HEK293 (cell line): Measurements from ENCODE around the gene SLC25A13.

ENCODE experiments used
- CTCF ChIA-PET: fragments of 350-600 bp; formaldehyde crosslinking; extraction: SDS; loops from one replicate; lab custom pipeline; 2021; ENCODE audit warnings: antibody characterized with exemption; lab: Yijun Ruan, JAX
- POLR2A ChIA-PET: fragments of 300-600 bp; formaldehyde crosslinking; extraction: SDS; loops from one replicate; lab custom pipeline; 2020; ENCODE audit warnings: antibody characterized with exemption, inconsistent platforms; lab: Yijun Ruan, JAX
- H3K27ac ChIP-seq: fragments of 200-500 bp; sonication (Bioruptor generic); 2 replicates; pipeline ENCODE4 v1.5.1; 2014; ENCODE audit warnings: low read depth, low read length, control low read depth, inconsistent platforms; ENCODE audit errors: extremely low read depth
- H3K36me3 ChIP-seq, 2 experiments: fragments of 200-500 bp in 1 of 2; sonication (Bioruptor generic) in 1 of 2; 1 replicate in 1 of 2; 2 replicates in 1 of 2; pipeline ENCODE4 v1.5.1; 2014 to 2017; ENCODE audit warnings: inconsistent platforms in 2 of 2, low read length in 2 of 2; ENCODE audit not compliant: control insufficient read depth in 2 of 2, insufficient read depth in 1 of 2
- H3K4me1 ChIP-seq: fragments of 200-500 bp; sonication (Bioruptor generic); 2 replicates; pipeline ENCODE4 v1.5.1; 2014; ENCODE audit warnings: mild to moderate bottlenecking, low read length, inconsistent platforms; ENCODE audit not compliant: control insufficient read depth, insufficient read depth
- H3K4me3 ChIP-seq: 2 replicates; pipeline ENCODE4 v1.5.1; 2011; ENCODE audit warnings: low read depth, mild to moderate bottlenecking, control low read depth, low read length, moderate library complexity
- H3K9me3 ChIP-seq: fragments of 200-500 bp; sonication (Bioruptor generic); 2 replicates; pipeline ENCODE4 v1.5.1; 2014; ENCODE audit warnings: low read depth, low read length, inconsistent platforms; ENCODE audit not compliant: control insufficient read depth, insufficient read depth
- HOXC10 ChIP-seq: sonication (generic); formaldehyde crosslinking; IDR thresholded peaks from 2 replicates; pipeline ENCODE4 v1.8.1; 2023; ENCODE audit warnings: mild to moderate bottlenecking, missing genetic modification reagents
- KLF10 ChIP-seq: fragments of 450-650 bp; IDR thresholded peaks from 2 replicates; pipeline ENCODE4 v1.5.1; 2018; ENCODE audit warnings: missing biosample characterization, mild to moderate bottlenecking, missing genetic modification characterization
- PRDM6 ChIP-seq: fragments of 450-650 bp; formaldehyde crosslinking; IDR thresholded peaks from 2 replicates; pipeline ENCODE4 v1.5.1; 2017; ENCODE audit warnings: missing biosample characterization, missing genetic modification characterization
- SETDB1 ChIP-seq: IDR thresholded peaks from one replicate; pipeline ENCODE4 v1.6.1; 2017; ENCODE audit warnings: mild to moderate bottlenecking, low read length, moderate library complexity, mixed read lengths; ENCODE audit not compliant: insufficient read length
- TCF7L2 ChIP-seq: IDR thresholded peaks from 2 replicates; pipeline ENCODE4 v1.6.1; 2011; ENCODE audit warnings: low read depth, mild to moderate bottlenecking, inconsistent platforms, low read length, moderate library complexity, borderline replicate concordance
- ZBTB11 ChIP-seq: fragments of 450-650 bp; formaldehyde crosslinking; conservative IDR thresholded peaks from 2 replicates; pipeline ENCODE4 v1.5.1; 2016; ENCODE audit warnings: low read depth, missing biosample characterization, missing genetic modification characterization
- ZNF157 ChIP-seq: fragments of 450-650 bp; formaldehyde crosslinking; IDR thresholded peaks from 2 replicates; pipeline ENCODE4 v1.5.1; 2016; ENCODE audit warnings: missing biosample characterization, missing genetic modification characterization
- ZNF174 ChIP-seq: fragments of 450-650 bp; formaldehyde crosslinking; IDR thresholded peaks from 2 replicates; pipeline ENCODE4 v1.5.0; 2017; ENCODE audit warnings: missing biosample characterization, mild to moderate bottlenecking, missing genetic modification characterization
- ZNF175 ChIP-seq: fragments of 450-650 bp; formaldehyde crosslinking; IDR thresholded peaks from 2 replicates; pipeline ENCODE4 v1.5.1; 2016; ENCODE audit warnings: missing biosample characterization, missing genetic modification characterization
- ZNF202 ChIP-seq: fragments of 450-650 bp; formaldehyde crosslinking; IDR thresholded peaks from 2 replicates; pipeline ENCODE4 v1.5.1; 2016; ENCODE audit warnings: missing biosample characterization, missing genetic modification characterization, borderline replicate concordance
- ZNF223 ChIP-seq: fragments of 450-650 bp; formaldehyde crosslinking; IDR thresholded peaks from 2 replicates; pipeline ENCODE4 v1.5.1; 2016; ENCODE audit warnings: missing biosample characterization, missing genetic modification characterization
- ZNF311 ChIP-seq: fragments of 450-650 bp; formaldehyde crosslinking; IDR thresholded peaks from 2 replicates; pipeline ENCODE4 v1.5.1; 2017; ENCODE audit warnings: missing biosample characterization, missing genetic modification characterization, borderline replicate concordance
- ZNF341 ChIP-seq: fragments of 450-650 bp; formaldehyde crosslinking; IDR thresholded peaks from 2 replicates; pipeline ENCODE4; 2016; ENCODE audit warnings: low read depth, missing biosample characterization, missing genetic modification characterization
- ZNF426 ChIP-seq: fragments of 450-650 bp; formaldehyde crosslinking; IDR thresholded peaks from 2 replicates; pipeline ENCODE4 v1.5.1; 2017; ENCODE audit warnings: missing biosample characterization, missing genetic modification characterization, mild to moderate bottlenecking, inconsistent platforms, moderate library complexity
- ZNF561 ChIP-seq: fragments of 450-650 bp; IDR thresholded peaks from 2 replicates; pipeline ENCODE4 v1.5.1; 2018; ENCODE audit warnings: missing biosample characterization, missing genetic modification characterization, borderline replicate concordance
- ZNF600 ChIP-seq: fragments of 450-650 bp; formaldehyde crosslinking; IDR thresholded peaks from 2 replicates; pipeline ENCODE4 v1.5.1; 2016; ENCODE audit warnings: missing biosample characterization, missing genetic modification characterization
- TF ChIP-seq, protein P1 (sequence below): fragments of 450-650 bp; formaldehyde crosslinking; IDR thresholded peaks from 2 replicates; pipeline ENCODE4 v1.5.1; 2016; ENCODE audit warnings: missing biosample characterization, missing genetic modification characterization
- TF ChIP-seq, protein P2 (sequence below): fragments of 450-650 bp; formaldehyde crosslinking; IDR thresholded peaks from 2 replicates; pipeline ENCODE4 v1.5.0; 2017; ENCODE audit warnings: missing biosample characterization, missing genetic modification characterization, borderline replicate concordance
- TF ChIP-seq, protein P3 (sequence below): IDR thresholded peaks from 2 replicates; pipeline ENCODE4 v1.6.1; 2011; ENCODE audit warnings: mild to moderate bottlenecking, low read depth, low read length, borderline replicate concordance
- TF ChIP-seq, protein P4 (sequence below): fragments of 450-650 bp; formaldehyde crosslinking; IDR thresholded peaks from 2 replicates; pipeline ENCODE4 v1.5.1; 2016; ENCODE audit warnings: missing biosample characterization, missing genetic modification characterization

The SLC25A13 gene

DNA sequence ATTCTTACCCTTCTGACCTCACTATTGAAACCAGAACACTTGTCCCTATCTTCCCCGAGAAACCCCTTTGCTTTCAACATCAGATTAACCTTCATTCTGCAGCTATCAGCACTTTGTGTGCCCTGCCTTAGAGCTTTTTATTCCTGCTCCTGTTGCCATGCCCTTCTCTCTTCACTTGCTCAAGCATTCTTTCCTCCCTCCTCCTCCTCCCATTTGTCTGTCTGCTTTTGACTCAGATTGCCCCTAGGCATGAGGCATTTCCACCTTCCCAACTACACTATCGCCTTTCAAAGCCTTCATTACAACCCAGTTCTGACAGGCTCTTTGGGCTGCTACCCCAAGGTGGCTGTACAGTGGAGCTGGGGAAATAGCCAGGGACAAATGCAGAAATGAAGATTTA is 143.3 kb downstream of the SLC25A13 start:
- ChIA-PET CTCF (interaction anchor here (0.6 kb wide), 1 partner anchor 353 kb away, joined by 3 read pairs; no protein-coding TSS in a partner anchor), POLR2A (interaction anchor here (0.6 kb wide), 1 partner anchor 195 kb away, joined by 3 read pairs; no protein-coding TSS in a partner anchor)

More for the DNA sequence above, 143.3 kb downstream of the SLC25A13 start:
- TF ChIP-seq ZNF202 (tag by site-specific recombination) (no peak), ZNF174 (no peak), KLF10 (tag by site-specific recombination) (no peak), TCF7L2 (no peak), ZNF561 (tag by site-specific recombination) (no peak), ZNF341 (tag by site-specific recombination) (no peak), ZNF157 (no peak), HOXC10 (CRISPR knock-in tag) (no peak), ZNF311 (tag by site-specific recombination) (no peak), ZNF426 (no peak), PRDM6 (tag by site-specific recombination) (no peak), ZBTB11 (tag by site-specific recombination) (no peak), SETDB1 (no peak), ZNF223 (tag by site-specific recombination) (no peak), ZNF600 (no peak), ZNF175 (no peak)
- TF ChIP-seq, protein P1, sequence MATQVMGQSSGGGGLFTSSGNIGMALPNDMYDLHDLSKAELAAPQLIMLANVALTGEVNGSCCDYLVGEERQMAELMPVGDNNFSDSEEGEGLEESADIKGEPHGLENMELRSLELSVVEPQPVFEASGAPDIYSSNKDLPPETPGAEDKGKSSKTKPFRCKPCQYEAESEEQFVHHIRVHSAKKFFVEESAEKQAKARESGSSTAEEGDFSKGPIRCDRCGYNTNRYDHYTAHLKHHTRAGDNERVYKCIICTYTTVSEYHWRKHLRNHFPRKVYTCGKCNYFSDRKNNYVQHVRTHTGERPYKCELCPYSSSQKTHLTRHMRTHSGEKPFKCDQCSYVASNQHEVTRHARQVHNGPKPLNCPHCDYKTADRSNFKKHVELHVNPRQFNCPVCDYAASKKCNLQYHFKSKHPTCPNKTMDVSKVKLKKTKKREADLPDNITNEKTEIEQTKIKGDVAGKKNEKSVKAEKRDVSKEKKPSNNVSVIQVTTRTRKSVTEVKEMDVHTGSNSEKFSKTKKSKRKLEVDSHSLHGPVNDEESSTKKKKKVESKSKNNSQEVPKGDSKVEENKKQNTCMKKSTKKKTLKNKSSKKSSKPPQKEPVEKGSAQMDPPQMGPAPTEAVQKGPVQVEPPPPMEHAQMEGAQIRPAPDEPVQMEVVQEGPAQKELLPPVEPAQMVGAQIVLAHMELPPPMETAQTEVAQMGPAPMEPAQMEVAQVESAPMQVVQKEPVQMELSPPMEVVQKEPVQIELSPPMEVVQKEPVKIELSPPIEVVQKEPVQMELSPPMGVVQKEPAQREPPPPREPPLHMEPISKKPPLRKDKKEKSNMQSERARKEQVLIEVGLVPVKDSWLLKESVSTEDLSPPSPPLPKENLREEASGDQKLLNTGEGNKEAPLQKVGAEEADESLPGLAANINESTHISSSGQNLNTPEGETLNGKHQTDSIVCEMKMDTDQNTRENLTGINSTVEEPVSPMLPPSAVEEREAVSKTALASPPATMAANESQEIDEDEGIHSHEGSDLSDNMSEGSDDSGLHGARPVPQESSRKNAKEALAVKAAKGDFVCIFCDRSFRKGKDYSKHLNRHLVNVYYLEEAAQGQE (tag by site-specific recombination) = no peak
- TF ChIP-seq, protein P2, sequence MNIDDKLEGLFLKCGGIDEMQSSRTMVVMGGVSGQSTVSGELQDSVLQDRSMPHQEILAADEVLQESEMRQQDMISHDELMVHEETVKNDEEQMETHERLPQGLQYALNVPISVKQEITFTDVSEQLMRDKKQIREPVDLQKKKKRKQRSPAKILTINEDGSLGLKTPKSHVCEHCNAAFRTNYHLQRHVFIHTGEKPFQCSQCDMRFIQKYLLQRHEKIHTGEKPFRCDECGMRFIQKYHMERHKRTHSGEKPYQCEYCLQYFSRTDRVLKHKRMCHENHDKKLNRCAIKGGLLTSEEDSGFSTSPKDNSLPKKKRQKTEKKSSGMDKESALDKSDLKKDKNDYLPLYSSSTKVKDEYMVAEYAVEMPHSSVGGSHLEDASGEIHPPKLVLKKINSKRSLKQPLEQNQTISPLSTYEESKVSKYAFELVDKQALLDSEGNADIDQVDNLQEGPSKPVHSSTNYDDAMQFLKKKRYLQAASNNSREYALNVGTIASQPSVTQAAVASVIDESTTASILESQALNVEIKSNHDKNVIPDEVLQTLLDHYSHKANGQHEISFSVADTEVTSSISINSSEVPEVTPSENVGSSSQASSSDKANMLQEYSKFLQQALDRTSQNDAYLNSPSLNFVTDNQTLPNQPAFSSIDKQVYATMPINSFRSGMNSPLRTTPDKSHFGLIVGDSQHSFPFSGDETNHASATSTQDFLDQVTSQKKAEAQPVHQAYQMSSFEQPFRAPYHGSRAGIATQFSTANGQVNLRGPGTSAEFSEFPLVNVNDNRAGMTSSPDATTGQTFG (tag by site-specific recombination) = no peak
- TF ChIP-seq, protein P3, sequence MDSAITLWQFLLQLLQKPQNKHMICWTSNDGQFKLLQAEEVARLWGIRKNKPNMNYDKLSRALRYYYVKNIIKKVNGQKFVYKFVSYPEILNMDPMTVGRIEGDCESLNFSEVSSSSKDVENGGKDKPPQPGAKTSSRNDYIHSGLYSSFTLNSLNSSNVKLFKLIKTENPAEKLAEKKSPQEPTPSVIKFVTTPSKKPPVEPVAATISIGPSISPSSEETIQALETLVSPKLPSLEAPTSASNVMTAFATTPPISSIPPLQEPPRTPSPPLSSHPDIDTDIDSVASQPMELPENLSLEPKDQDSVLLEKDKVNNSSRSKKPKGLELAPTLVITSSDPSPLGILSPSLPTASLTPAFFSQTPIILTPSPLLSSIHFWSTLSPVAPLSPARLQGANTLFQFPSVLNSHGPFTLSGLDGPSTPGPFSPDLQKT = no peak
- TF ChIP-seq, protein P4, sequence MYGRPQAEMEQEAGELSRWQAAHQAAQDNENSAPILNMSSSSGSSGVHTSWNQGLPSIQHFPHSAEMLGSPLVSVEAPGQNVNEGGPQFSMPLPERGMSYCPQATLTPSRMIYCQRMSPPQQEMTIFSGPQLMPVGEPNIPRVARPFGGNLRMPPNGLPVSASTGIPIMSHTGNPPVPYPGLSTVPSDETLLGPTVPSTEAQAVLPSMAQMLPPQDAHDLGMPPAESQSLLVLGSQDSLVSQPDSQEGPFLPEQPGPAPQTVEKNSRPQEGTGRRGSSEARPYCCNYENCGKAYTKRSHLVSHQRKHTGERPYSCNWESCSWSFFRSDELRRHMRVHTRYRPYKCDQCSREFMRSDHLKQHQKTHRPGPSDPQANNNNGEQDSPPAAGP = no peak
- Histone ChIP-seq H3K36me3 (peaks cover 0 to 21% of the 10 kb centered on the region in 2 experiments; a peak in 1 of 3 replicates), H3K27ac (no peak overlapping the region), H3K4me3 (no peak overlapping the region), H3K4me1 (0 out of 2 replicates have a peak, but pooled peaks cover 5% of the 10 kb centered on the region), H3K9me3 (no peaks in the 10 kb centered on the region)
